AG04450 (cell line): Measurements from ENCODE around the gene ARMC6. TPM values are rescaled to one million over a fixed set of nuclear protein-coding genes. Genes with fewer than 3 reads are reported as not detected.

Experiments
- CTCF ChIA-PET: fragments of 300-600, 350-600 bp; formaldehyde crosslinking; extraction: SDS; loops from one replicate; lab custom pipeline; 2022; ENCODE audit warnings: antibody characterized with exemption, inconsistent platforms; lab: Charles Lee
- POLR2A ChIA-PET: fragments of 350-600 bp; formaldehyde crosslinking; extraction: SDS; loops from one replicate; lab custom pipeline; 2021; ENCODE audit warnings: antibody characterized with exemption, inconsistent platforms; lab: Yijun Ruan, JAX
- DNase-seq: peaks from one replicate; pipeline ENCODE4 v3.0.0-alpha.2; 2011; ENCODE audit warnings: low read depth, low spot score
- H3K27ac ChIP-seq: one replicate; pipeline ENCODE4 v1.5.1; 2012; ENCODE audit warnings: low read depth, low read length, control low read depth
- H3K27me3 ChIP-seq: one replicate; pipeline ENCODE4 v1.6.0; 2012; ENCODE audit warnings: low read length; ENCODE audit not compliant: control insufficient read depth, insufficient read depth
- H3K4me3 ChIP-seq: 2 replicates; pipeline ENCODE4 v1.5.1; 2011; ENCODE audit warnings: mild to moderate bottlenecking, low read depth, low read length, control low read depth
- H3K9me3 ChIP-seq: 2 replicates; pipeline ENCODE4 v1.5.1; 2012; ENCODE audit warnings: low read length; ENCODE audit not compliant: control insufficient read depth, insufficient read depth
- polyA plus RNA-seq: library from polyadenylated mRNA; depleted of rRNA; stranded (reverse); fragments of >200 nt; gene quantifications from 2 replicates; pipeline ENCODE4 v1.2.3, GENCODE V29; 2011
- TF ChIP-seq, protein P1 (sequence below): IDR thresholded peaks from 2 replicates; pipeline ENCODE4 v1.5.1; 2011; ENCODE audit warnings: low read depth, low read length, control low read depth, inconsistent platforms

The ARMC6 gene
- polyA plus RNA-seq, 1 experiment, result 18.9 TPM

DNA sequence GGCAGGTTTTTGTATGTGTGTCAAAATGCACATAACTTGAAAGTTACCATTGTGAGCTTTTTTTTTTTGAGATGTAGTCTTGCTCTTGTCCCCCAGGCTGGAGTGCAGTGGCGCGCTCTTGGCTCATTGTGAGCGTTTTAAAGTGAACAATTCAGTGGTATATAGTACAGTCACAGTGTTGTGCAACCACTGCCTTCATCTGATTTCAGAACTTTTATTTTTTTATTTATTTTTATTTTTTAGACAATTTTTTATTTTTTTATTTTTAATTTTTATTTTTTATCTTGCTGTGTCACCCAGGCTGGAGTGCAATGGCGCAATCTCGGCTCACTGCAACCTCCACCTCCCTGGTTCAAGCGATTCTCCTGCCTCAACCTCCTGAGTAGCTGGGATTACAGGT lies 45.4 kb downstream of the ARMC6 start:
- POLR2A ChIA-PET, result interaction anchor here (0.8 kb wide), 1 partner anchor 156 kb away, joined by 3 read pairs; no protein-coding TSS in a partner anchor
- H3K9me3 ChIP-seq, result no peaks in the 10 kb centered on the region
- CTCF ChIA-PET, result no interaction called here
- TF ChIP-seq, protein P1, sequence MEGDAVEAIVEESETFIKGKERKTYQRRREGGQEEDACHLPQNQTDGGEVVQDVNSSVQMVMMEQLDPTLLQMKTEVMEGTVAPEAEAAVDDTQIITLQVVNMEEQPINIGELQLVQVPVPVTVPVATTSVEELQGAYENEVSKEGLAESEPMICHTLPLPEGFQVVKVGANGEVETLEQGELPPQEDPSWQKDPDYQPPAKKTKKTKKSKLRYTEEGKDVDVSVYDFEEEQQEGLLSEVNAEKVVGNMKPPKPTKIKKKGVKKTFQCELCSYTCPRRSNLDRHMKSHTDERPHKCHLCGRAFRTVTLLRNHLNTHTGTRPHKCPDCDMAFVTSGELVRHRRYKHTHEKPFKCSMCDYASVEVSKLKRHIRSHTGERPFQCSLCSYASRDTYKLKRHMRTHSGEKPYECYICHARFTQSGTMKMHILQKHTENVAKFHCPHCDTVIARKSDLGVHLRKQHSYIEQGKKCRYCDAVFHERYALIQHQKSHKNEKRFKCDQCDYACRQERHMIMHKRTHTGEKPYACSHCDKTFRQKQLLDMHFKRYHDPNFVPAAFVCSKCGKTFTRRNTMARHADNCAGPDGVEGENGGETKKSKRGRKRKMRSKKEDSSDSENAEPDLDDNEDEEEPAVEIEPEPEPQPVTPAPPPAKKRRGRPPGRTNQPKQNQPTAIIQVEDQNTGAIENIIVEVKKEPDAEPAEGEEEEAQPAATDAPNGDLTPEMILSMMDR, result no peak
- DNase-seq, result no peak
- no peak overlapping the region for H3K4me3 ChIP-seq
- H3K27ac ChIP-seq, result no peak overlapping the region
- H3K27me3 ChIP-seq, result no peaks in the 10 kb centered on the region

DNA sequence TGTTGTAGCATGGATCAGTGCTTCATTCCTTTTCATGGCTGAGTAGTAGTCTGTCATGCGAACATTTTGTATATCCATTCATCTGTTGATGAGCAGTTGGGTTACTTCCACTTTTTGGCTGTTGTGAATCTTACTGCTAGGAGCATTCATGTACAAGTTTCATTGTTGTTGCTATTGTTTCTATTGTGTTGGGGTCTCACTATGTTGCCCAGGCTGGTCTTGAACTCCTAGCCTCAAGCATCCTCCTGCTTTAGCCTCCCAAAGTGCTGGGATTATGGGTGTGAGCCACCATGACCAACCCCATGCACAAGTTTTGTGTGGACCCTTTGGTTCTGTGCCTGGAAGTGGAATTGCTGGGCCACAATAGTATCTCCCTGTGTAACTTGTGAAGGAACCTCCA lies 46.2 kb downstream of the ARMC6 start:
- no peak for DNase-seq
- H3K4me3 ChIP-seq, result no peak overlapping the region
- H3K9me3 ChIP-seq, result no peaks in the 10 kb centered on the region
- ChIA-PET CTCF (no interaction called here), POLR2A (no interaction called here)
- no peak overlapping the region for H3K27ac ChIP-seq
- no peaks in the 10 kb centered on the region for H3K27me3 ChIP-seq
- TF ChIP-seq, protein P1, result no peak

DNA sequence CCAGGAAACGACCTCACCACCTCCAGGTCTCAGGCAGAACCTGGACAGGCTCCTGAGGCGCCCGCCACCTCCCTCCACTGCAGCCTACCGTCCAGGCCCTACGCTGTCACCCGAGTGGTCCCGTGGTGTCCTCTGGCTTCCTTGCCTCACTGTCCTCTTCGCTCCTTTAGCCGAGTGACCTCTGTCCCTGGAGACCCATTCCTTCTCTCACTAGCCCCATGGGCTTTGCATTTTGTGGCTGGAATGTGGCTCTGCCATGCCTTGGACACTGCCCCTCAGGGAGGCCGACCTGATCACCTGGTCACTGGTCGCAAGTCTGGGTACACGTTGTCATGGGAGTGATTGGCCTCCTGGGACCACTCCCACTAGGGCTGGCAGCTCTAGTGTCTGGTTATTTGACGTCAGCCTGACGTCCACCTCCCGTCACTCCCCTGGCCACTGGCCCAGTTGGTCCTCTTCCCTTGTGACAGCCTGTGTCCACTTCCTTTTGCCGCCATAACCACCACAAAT lies 48.3 kb downstream of the ARMC6 start:
- POLR2A ChIA-PET, result no interaction called here
- no peak overlapping the region for H3K4me3 ChIP-seq
- TF ChIP-seq, protein P1, result no peak
- no peak overlapping the region for H3K27ac ChIP-seq
- H3K9me3 ChIP-seq, result no peaks in the 10 kb centered on the region
- CTCF ChIA-PET, result no interaction called here
- H3K27me3 ChIP-seq, result no peaks in the 10 kb centered on the region
- no peak for DNase-seq

DNA sequence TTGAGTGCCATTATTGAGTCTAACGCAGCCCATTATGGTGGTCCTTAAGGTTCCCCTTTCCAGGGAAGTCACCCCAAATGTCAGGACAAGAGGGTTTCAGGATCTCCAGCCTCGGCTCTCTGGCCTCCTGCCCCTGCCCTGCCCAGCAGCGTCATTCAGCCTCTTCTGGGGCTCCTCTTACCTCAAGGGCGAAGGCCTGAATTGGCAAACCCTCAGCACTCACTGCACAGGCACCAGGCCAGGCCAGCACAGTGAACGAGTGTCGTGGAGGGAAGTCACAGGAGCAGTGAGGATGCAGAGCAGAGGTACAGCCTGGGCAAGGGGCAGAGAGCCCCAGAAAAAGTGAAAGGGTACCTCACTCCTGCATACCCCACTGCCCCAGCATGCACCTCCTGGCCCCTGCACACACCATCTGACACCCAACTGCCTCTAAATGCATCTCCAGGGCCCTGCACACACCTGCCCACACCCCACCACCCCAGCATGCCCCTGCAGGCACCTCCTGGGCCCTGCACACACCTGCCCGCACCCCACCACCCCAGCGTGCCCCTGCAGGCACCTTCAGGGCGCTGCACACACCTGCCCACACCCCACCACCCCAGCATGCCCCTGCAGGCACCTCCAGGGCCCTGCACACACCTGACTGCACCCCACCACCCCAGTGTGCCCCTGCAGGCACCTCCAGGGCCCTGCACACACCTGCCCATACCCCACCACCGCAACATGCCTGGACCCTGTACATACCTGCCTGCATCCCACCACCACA lies 50.2 kb downstream of the ARMC6 start:
- TF ChIP-seq, protein P1, result no peak
- POLR2A ChIA-PET, result no interaction called here
- DNase-seq, result no peak
- H3K27me3 ChIP-seq, result no peaks in the 10 kb centered on the region
- H3K4me3 ChIP-seq, result no peak overlapping the region
- no peaks in the 10 kb centered on the region for H3K9me3 ChIP-seq
- no peak overlapping the region for H3K27ac ChIP-seq
- CTCF ChIA-PET, result no interaction called here

DNA sequence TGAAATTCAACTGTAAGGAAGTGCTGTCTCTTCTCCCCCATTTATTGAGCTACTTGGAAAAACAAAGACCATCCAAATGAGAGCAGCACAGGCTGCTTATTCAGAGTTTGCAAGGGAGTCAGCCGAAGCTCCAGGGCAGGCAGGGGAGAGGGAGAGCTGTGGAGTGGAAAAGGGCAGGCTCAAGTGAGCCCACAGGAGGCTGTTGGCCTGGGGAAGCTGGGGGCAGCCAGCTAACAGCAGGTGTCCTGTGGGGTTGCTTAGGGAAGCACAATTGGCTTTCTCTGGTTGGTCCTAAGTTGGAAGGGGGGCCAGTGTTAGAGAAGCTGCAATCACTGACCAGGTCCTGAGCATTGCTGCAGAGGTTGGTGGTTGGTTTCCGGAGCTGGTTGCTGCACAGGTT lies 54.3 kb downstream of the ARMC6 start:
- Histone ChIP-seq H3K9me3 (no peaks in the 10 kb centered on the region), H3K27me3 (no peaks in the 10 kb centered on the region), H3K27ac (no peak overlapping the region), H3K4me3 (no peak overlapping the region)
- ChIA-PET POLR2A (no interaction called here), CTCF (no interaction called here)
- no peak for DNase-seq
- TF ChIP-seq, protein P1, result no peak
